OCI-LY1 (cell line): Measurements from ENCODE around the gene DDX46.
A peak's percentile ranks its signal among the peaks of the same experiment; 100 is the strongest.
"Not testable (repeated sequence)": the region's sequence is repeated elsewhere in the genome, so short reads cannot be mapped to it uniquely, and the experiment has no call there.

Source experiments
- H2AFZ ChIP-seq: fragments of 200-600 bp; sonication (generic), shearing (Covaris generic); 2 replicates; pipeline ENCODE4 v1.6.0; 2014; ENCODE audit warnings: antibody characterized with exemption, mild to moderate bottlenecking, low read length
- H3F3A ChIP-seq: fragments of 200-600 bp; sonication (generic), shearing (Covaris generic); 2 replicates; pipeline ENCODE4 v1.6.0; 2014; ENCODE audit warnings: mild to moderate bottlenecking, antibody characterized with exemption, low read length, moderate library complexity; ENCODE audit not compliant: insufficient read depth
- H3K27ac ChIP-seq: fragments of 200-600 bp; sonication (generic); 2 replicates; pipeline ENCODE4 v1.5.1; 2014; ENCODE audit warnings: low read length, mixed run types, mild to moderate bottlenecking, low read depth; ENCODE audit not compliant: poor library complexity, severe bottlenecking
- H3K27me3 ChIP-seq: fragments of 200-600 bp; sonication (generic); 2 replicates; pipeline ENCODE4 v1.6.0; 2014; ENCODE audit warnings: antibody characterized with exemption, mild to moderate bottlenecking, low read length, moderate library complexity; ENCODE audit not compliant: insufficient read depth
- H3K36me3 ChIP-seq: fragments of 200-600 bp; sonication (generic); 2 replicates; pipeline ENCODE4 v1.6.1; 2014; ENCODE audit warnings: mild to moderate bottlenecking, antibody characterized with exemption, low read length, moderate library complexity, mixed read lengths; ENCODE audit not compliant: insufficient read depth
- H3K4me1 ChIP-seq: fragments of 200-600 bp; sonication (generic); 2 replicates; pipeline ENCODE4 v1.5.1; 2014; ENCODE audit warnings: mild to moderate bottlenecking, low read length, moderate library complexity; ENCODE audit not compliant: insufficient read depth, severe bottlenecking
- H3K4me2 ChIP-seq: fragments of 200-600 bp; sonication (generic), shearing (Covaris generic); 2 replicates; pipeline ENCODE4 v1.6.1; 2014; ENCODE audit warnings: low read length
- H3K4me3 ChIP-seq: fragments of 200-600 bp; sonication (generic); 2 replicates; pipeline ENCODE4 v1.5.1; 2014; ENCODE audit warnings: low read length, low read depth, mild to moderate bottlenecking, mixed read lengths; ENCODE audit not compliant: poor library complexity, severe bottlenecking
- H3K79me2 ChIP-seq: fragments of 200-600 bp; shearing (Covaris generic); 2 replicates; pipeline ENCODE4 v1.6.1; 2016; ENCODE audit warnings: mixed run types, low read length, mixed read lengths; ENCODE audit not compliant: insufficient read depth
- H3K9ac ChIP-seq: fragments of 200-600 bp; sonication (generic), shearing (Covaris generic); 2 replicates; pipeline ENCODE4 v1.6.1; 2014; ENCODE audit warnings: mild to moderate bottlenecking, low read length, mixed read lengths
- H3K9me2 ChIP-seq: fragments of 200-600 bp; sonication (generic), shearing (Covaris generic); 2 replicates; pipeline ENCODE4 v1.6.1; 2014; ENCODE audit warnings: low read depth, mild to moderate bottlenecking, low read length, mixed read lengths
- H3K9me3 ChIP-seq: fragments of 200-600 bp; shearing (Covaris generic); 2 replicates; pipeline ENCODE4 v1.6.1; 2014; ENCODE audit warnings: low read length, mixed read lengths
- H4K20me1 ChIP-seq: fragments of 200-600 bp; sonication (generic), shearing (Covaris generic); 2 replicates; pipeline ENCODE4 v1.6.0; 2016; ENCODE audit warnings: mild to moderate bottlenecking, low read length; ENCODE audit not compliant: insufficient read depth
- CTCF ChIP-seq: fragments of 200-600 bp; sonication (generic), shearing (Covaris generic); IDR thresholded peaks from 2 replicates; pipeline ENCODE4 v1.5.1; 2017; ENCODE audit warnings: mild to moderate bottlenecking, antibody characterized with exemption, low read length, moderate library complexity, mixed read lengths
- EZH2 ChIP-seq: fragments of 200-600 bp; sonication (generic), shearing (Covaris generic); IDR thresholded peaks from 2 replicates; pipeline ENCODE4 v1.8.0; 2017; ENCODE audit warnings: borderline replicate concordance, mixed run types, mild to moderate bottlenecking, antibody characterized with exemption, low read length, moderate library complexity, mixed read lengths

DDX46 gene

GRCh38 chr5:134758176-134758503 is 439 bp upstream of the DDX46 start:
- Histone ChIP-seq H3K4me2 (peak overlapping the region; percentile 75), H3K4me1 (peaks cover 19% of the 10 kb centered on the region), H3K4me3 (peak overlapping the region; percentile 76), H4K20me1 (no peaks in the 10 kb centered on the region), H3F3A (0 out of 2 replicates have a peak, but pooled peaks cover 10% of the 10 kb centered on the region), H3K9ac (peak overlapping the region; percentile 63), H3K9me3 (no peaks in the 10 kb centered on the region), H2AFZ (peak overlapping the region; percentile 31), H3K9me2 (no peaks in the 10 kb centered on the region), H3K27ac (peak overlapping the region; percentile 32), H3K79me2 (peaks cover 40% of the 10 kb centered on the region), H3K36me3 (peaks cover 3% of the 10 kb centered on the region; the same call in 1 of the 2 replicates), H3K27me3 (no peaks in the 10 kb centered on the region)
- TF ChIP-seq CTCF (no peak), EZH2 (no peak)

GRCh38 chr5:134767528-134768291 is 9.1 kb downstream of the DDX46 start:
- Histone ChIP-seq H3K79me2 (peaks cover 10% of the 10 kb centered on the region), H3K36me3 (peaks cover 86% of the 10 kb centered on the region)
- not testable (repeated sequence) for H3K9me3 ChIP-seq, H4K20me1 ChIP-seq, H3K9me2 ChIP-seq, H2AFZ ChIP-seq, H3K27ac ChIP-seq, H3K27me3 ChIP-seq, H3K4me1 ChIP-seq, H3K4me2 ChIP-seq, H3K9ac ChIP-seq, H3K4me3 ChIP-seq, H3F3A ChIP-seq

- TF ChIP-seq CTCF (no peak), EZH2 (no peak)
Observed at GRCh38 chr5:134769206-134769605, 10.6 kb downstream of the DDX46 start.

GRCh38 chr5:134772461-134773125 is 14.0 kb downstream of the DDX46 start:
- Histone ChIP-seq H3K9ac (no peak overlapping the region), H3K4me3 (no peak overlapping the region), H3F3A (no peaks in the 10 kb centered on the region), H2AFZ (no peak overlapping the region), H3K4me2 (no peak overlapping the region), H3K9me3 (no peaks in the 10 kb centered on the region), H3K27ac (no peak overlapping the region), H3K36me3 (peaks cover 95% of the 10 kb centered on the region), H4K20me1 (no peaks in the 10 kb centered on the region), H3K9me2 (no peaks in the 10 kb centered on the region), H3K4me1 (no peaks in the 10 kb centered on the region), H3K27me3 (no peaks in the 10 kb centered on the region), H3K79me2 (no peaks in the 10 kb centered on the region)
- TF ChIP-seq CTCF (no peak), EZH2 (no peak)

More at GRCh38 chr5:134769206-134769605, 10.6 kb downstream of the DDX46 start:
- H3F3A ChIP-seq, result no peaks in the 10 kb centered on the region
- no peaks in the 10 kb centered on the region for H3K9me3 ChIP-seq
- no peak overlapping the region for H3K27ac ChIP-seq
- no peaks in the 10 kb centered on the region for H3K9me2 ChIP-seq
- H3K27me3 ChIP-seq, result no peaks in the 10 kb centered on the region
- no peak overlapping the region for H3K4me3 ChIP-seq
- H3K79me2 ChIP-seq, result no peaks in the 10 kb centered on the region
- H3K9ac ChIP-seq, result no peak overlapping the region
- H3K36me3 ChIP-seq, result peaks cover 95% of the 10 kb centered on the region
- H3K4me2 ChIP-seq, result no peak overlapping the region
- no peaks in the 10 kb centered on the region for H3K4me1 ChIP-seq
- no peaks in the 10 kb centered on the region for H4K20me1 ChIP-seq
- H2AFZ ChIP-seq, result no peak overlapping the region
